C1 segment of cervical spinal cord (tissue), 14 donors: Measurements from ENCODE around the gene SLC38A8.

ENCODE experiments used
- DNase-seq, 14 donors: peaks; one replicate each; lab custom pipeline; 2025; lab: John Stamatoyannopoulos, UW

Gene SLC38A8

GRCh38 chr16:84068783-84069462, 26.3 kb upstream of the SLC38A8 start:
- peak in 1 of 14 donors; percentile 18 for DNase-seq

GRCh38 chr16:84068041-84068440, 25.4 kb upstream of the SLC38A8 start:
- no peak for DNase-seq

GRCh38 chr16:84067640-84068039, 25.0 kb upstream of the SLC38A8 start:
- no peak for DNase-seq

- peak in 5 of 14 donors; percentile 5 to 22 (median 15) for DNase-seq
Measured at GRCh38 chr16:84065536-84066132, 23.0 kb upstream of the SLC38A8 start.

- DNase-seq, result no peak
Measured at GRCh38 chr16:84063980-84064379, 21.4 kb upstream of the SLC38A8 start.

- peak in 12 of 14 donors; percentile 28 to 59 (median 53) for DNase-seq
Measured at GRCh38 chr16:84062734-84063640, 20.4 kb upstream of the SLC38A8 start.

- DNase-seq, result no peak
Measured at GRCh38 chr16:84061236-84061819, 18.7 kb upstream of the SLC38A8 start.

GRCh38 chr16:84059946-84060901, 17.6 kb upstream of the SLC38A8 start:
- no peak for DNase-seq

GRCh38 chr16:84059111-84059510, 16.5 kb upstream of the SLC38A8 start:
- DNase-seq, result no peak

GRCh38 chr16:84058664-84059063, 16.1 kb upstream of the SLC38A8 start:
- DNase-seq, result no peak

- no peak for DNase-seq
Measured at GRCh38 chr16:84058211-84058610, 15.6 kb upstream of the SLC38A8 start.

GRCh38 chr16:84056933-84057332, 14.3 kb upstream of the SLC38A8 start:
- no peak for DNase-seq

GRCh38 chr16:84055801-84056634, 13.4 kb upstream of the SLC38A8 start:
- no peak for DNase-seq

- DNase-seq, result peak in 1 of 14 donors; percentile 30
Measured at GRCh38 chr16:84055366-84055765, 12.8 kb upstream of the SLC38A8 start.

GRCh38 chr16:84054916-84055315, 12.3 kb upstream of the SLC38A8 start:
- no peak for DNase-seq

- DNase-seq, result no peak
Measured at GRCh38 chr16:84054271-84054670, 11.7 kb upstream of the SLC38A8 start.

GRCh38 chr16:84053237-84053636, 10.6 kb upstream of the SLC38A8 start:
- DNase-seq, result no peak

- DNase-seq, result no peak
Measured at GRCh38 chr16:84052071-84052622, 9.6 kb upstream of the SLC38A8 start.

- DNase-seq, result no peak
Measured at GRCh38 chr16:84050316-84050715, 7.7 kb upstream of the SLC38A8 start.
